ENCODE data around the gene CAPN7.
"Not testable (repeated sequence)": the region's sequence is repeated elsewhere in the genome, so short reads cannot be mapped to it uniquely, and the experiment has no call there.

The CAPN7 gene

GRCh38 chr3:15183011-15183410 is 23.0 kb upstream of the CAPN7 start:
- Histone ChIP-seq H3K79me1 (ENCODE audit: low read depth, low read length) (peaks cover 2% of the 10 kb centered on the region), H3K27ac (replicated peaks; ENCODE audit: low read length) (no peak overlapping the region), H2BK15ac (ENCODE audit: low read length) (no peak overlapping the region), H3K4me3 (ENCODE audit: low read length in 2 of 2) (no peak overlapping the region), H2BK12ac (ENCODE audit: low read length) (no peak overlapping the region), H3K9ac (ENCODE audit: low read depth, low read length, poor library complexity) (no peak overlapping the region), H3K36me3 (replicated peaks in 1 of 2; ENCODE audit: control insufficient read depth in 2 of 2, insufficient read depth in 2 of 2, low read length in 2 of 2) (no peaks in the 10 kb centered on the region), H3K4me1 (ENCODE audit: control insufficient read depth in 2 of 2, insufficient read depth in 1 of 2, low read depth in 1 of 2, low read length in 2 of 2) (no peaks in the 10 kb centered on the region), H4K91ac (ENCODE audit: low read depth, low read length, poor library complexity) (no peak overlapping the region), H3K23ac (ENCODE audit: low read depth, low read length, poor library complexity) (no peak overlapping the region), H3K4ac (ENCODE audit: low read length) (no peak overlapping the region), H3K9me3 (replicated peaks in 1 of 2; ENCODE audit: control insufficient read depth in 2 of 2, insufficient read depth in 1 of 2, low read depth in 1 of 2, low read length in 2 of 2) (no peaks in the 10 kb centered on the region), H3K27me3 (ENCODE audit: control insufficient read depth in 3 of 3, insufficient read depth in 3 of 3, low read depth in 1 of 3, low read length in 3 of 3) (peaks cover 0 to 14% (median 0%) of the 10 kb centered on the region in 3 experiments), H3K18ac (ENCODE audit: low read length) (no peak overlapping the region), H2AFZ (ENCODE audit: low read length) (no peak overlapping the region), H3K14ac (ENCODE audit: low read length) (no peak overlapping the region), H2BK5ac (ENCODE audit: low read length) (no peak overlapping the region), H2AK5ac (ENCODE audit: low read depth, low read length) (no peak overlapping the region), H4K8ac (ENCODE audit: low read depth, low read length) (no peak overlapping the region), H3K4me2 (ENCODE audit: insufficient read depth, low read length, poor library complexity, severe bottlenecking) (no peak overlapping the region), H2BK120ac (ENCODE audit: low read depth, low read length) (no peak overlapping the region)
- DNase-seq (ENCODE audit: low spot score), result no peak
- no CpG with 5 or more reads among the region's 2 CpGs for WGBS, 2 donors (ENCODE audit: extremely low coverage in 2 of 2, insufficient read length in 2 of 2, insufficient replicate concordance in 1 of 2)

- Histone ChIP-seq H3K27me3 (ENCODE audit: control insufficient read depth in 3 of 3, insufficient read depth in 3 of 3, low read depth in 1 of 3, low read length in 3 of 3) (no peaks in the 10 kb centered on the region), H3K4me2 (ENCODE audit: insufficient read depth, low read length, poor library complexity, severe bottlenecking) (no peak overlapping the region), H3K4ac (ENCODE audit: low read length) (no peak overlapping the region), H2BK12ac (ENCODE audit: low read length) (no peak overlapping the region), H2BK120ac (ENCODE audit: low read depth, low read length) (no peak overlapping the region), H3K36me3 (replicated peaks in 1 of 2; ENCODE audit: control insufficient read depth in 2 of 2, insufficient read depth in 2 of 2, low read length in 2 of 2) (no peaks in the 10 kb centered on the region), H3K4me3 (ENCODE audit: low read length in 2 of 2) (no peak overlapping the region), H3K4me1 (ENCODE audit: control insufficient read depth in 2 of 2, insufficient read depth in 1 of 2, low read depth in 1 of 2, low read length in 2 of 2) (no peaks in the 10 kb centered on the region), H3K18ac (ENCODE audit: low read length) (no peak overlapping the region), H3K27ac (replicated peaks; ENCODE audit: low read length) (no peak overlapping the region), H3K9me3 (replicated peaks in 1 of 2; ENCODE audit: control insufficient read depth in 2 of 2, insufficient read depth in 1 of 2, low read depth in 1 of 2, low read length in 2 of 2) (no peaks in the 10 kb centered on the region), H2AK5ac (ENCODE audit: low read depth, low read length) (no peak overlapping the region), H3K9ac (ENCODE audit: low read depth, low read length, poor library complexity) (no peak overlapping the region), H4K8ac (ENCODE audit: low read depth, low read length) (no peak overlapping the region), H2BK5ac (ENCODE audit: low read length) (no peak overlapping the region), H2BK15ac (ENCODE audit: low read length) (no peak overlapping the region), H2AFZ (ENCODE audit: low read length) (no peak overlapping the region), H3K23ac (ENCODE audit: low read depth, low read length, poor library complexity) (no peak overlapping the region), H3K14ac (ENCODE audit: low read length) (no peak overlapping the region), H3K79me1 (ENCODE audit: low read depth, low read length) (peaks cover 2% of the 10 kb centered on the region), H4K91ac (ENCODE audit: low read depth, low read length, poor library complexity) (no peak overlapping the region)
- no CpG with 5 or more reads among the region's 2 CpGs for WGBS, 2 donors (ENCODE audit: extremely low coverage in 2 of 2, insufficient read length in 2 of 2, insufficient replicate concordance in 1 of 2)
- DNase-seq (ENCODE audit: low spot score), result no peak
Observed at GRCh38 chr3:15185404-15185803, 20.6 kb upstream of the CAPN7 start.

- no peak overlapping the region for H3K27ac ChIP-seq (replicated peaks; ENCODE audit: low read length)
- H3K4me1 ChIP-seq (ENCODE audit: control insufficient read depth in 2 of 2, insufficient read depth in 1 of 2, low read depth in 1 of 2, low read length in 2 of 2), result no peaks in the 10 kb centered on the region
- no peaks in the 10 kb centered on the region for H3K27me3 ChIP-seq (ENCODE audit: control insufficient read depth in 3 of 3, insufficient read depth in 3 of 3, low read depth in 1 of 3, low read length in 3 of 3)
- DNase-seq (ENCODE audit: low spot score), result no peak
- no peak overlapping the region for H2BK15ac ChIP-seq (ENCODE audit: low read length)
- H4K91ac ChIP-seq (ENCODE audit: low read depth, low read length, poor library complexity), result no peak overlapping the region
- no peak overlapping the region for H3K4me3 ChIP-seq (ENCODE audit: low read length in 2 of 2)
- no peak overlapping the region for H3K9ac ChIP-seq (ENCODE audit: low read depth, low read length, poor library complexity)
- H3K4me2 ChIP-seq (ENCODE audit: insufficient read depth, low read length, poor library complexity, severe bottlenecking), result no peak overlapping the region
- no peak overlapping the region for H3K14ac ChIP-seq (ENCODE audit: low read length)
- no peak overlapping the region for H3K23ac ChIP-seq (ENCODE audit: low read depth, low read length, poor library complexity)
- H2BK120ac ChIP-seq (ENCODE audit: low read depth, low read length), result no peak overlapping the region
- peaks cover 2% of the 10 kb centered on the region for H3K79me1 ChIP-seq (ENCODE audit: low read depth, low read length)
- H2BK5ac ChIP-seq (ENCODE audit: low read length), result no peak overlapping the region
- no peak overlapping the region for H3K18ac ChIP-seq (ENCODE audit: low read length)
- H2AFZ ChIP-seq (ENCODE audit: low read length), result no peak overlapping the region
- WGBS, 2 donors (ENCODE audit: extremely low coverage in 2 of 2, insufficient read length in 2 of 2, insufficient replicate concordance in 1 of 2), result no CpG with 5 or more reads among the region's 1 CpG
- no peaks in the 10 kb centered on the region for H3K9me3 ChIP-seq (replicated peaks in 1 of 2; ENCODE audit: control insufficient read depth in 2 of 2, insufficient read depth in 1 of 2, low read depth in 1 of 2, low read length in 2 of 2)
- H2BK12ac ChIP-seq (ENCODE audit: low read length), result no peak overlapping the region
- no peak overlapping the region for H4K8ac ChIP-seq (ENCODE audit: low read depth, low read length)
- H3K36me3 ChIP-seq (replicated peaks in 1 of 2; ENCODE audit: control insufficient read depth in 2 of 2, insufficient read depth in 2 of 2, low read length in 2 of 2), result no peaks in the 10 kb centered on the region
- H2AK5ac ChIP-seq (ENCODE audit: low read depth, low read length), result no peak overlapping the region
- H3K4ac ChIP-seq (ENCODE audit: low read length), result no peak overlapping the region
Observed at GRCh38 chr3:15186101-15186476, 20.0 kb upstream of the CAPN7 start.

GRCh38 chr3:15186477-15187164 is 19.4 kb upstream of the CAPN7 start:
- not testable (repeated sequence) for H3K4ac ChIP-seq (ENCODE audit: low read length); H2BK5ac ChIP-seq (ENCODE audit: low read length); H3K27ac ChIP-seq (replicated peaks; ENCODE audit: low read length); H3K4me2 ChIP-seq (ENCODE audit: insufficient read depth, low read length, poor library complexity, severe bottlenecking); H3K9ac ChIP-seq (ENCODE audit: low read depth, low read length, poor library complexity); H3K4me3 ChIP-seq (ENCODE audit: low read length in 2 of 2); H2AFZ ChIP-seq (ENCODE audit: low read length); H2AK5ac ChIP-seq (ENCODE audit: low read depth, low read length); H3K4me1 ChIP-seq (ENCODE audit: control insufficient read depth in 2 of 2, insufficient read depth in 1 of 2, low read depth in 1 of 2, low read length in 2 of 2); DNase-seq (ENCODE audit: low spot score); H3K79me1 ChIP-seq (ENCODE audit: low read depth, low read length); H3K36me3 ChIP-seq (replicated peaks in 1 of 2; ENCODE audit: control insufficient read depth in 2 of 2, insufficient read depth in 2 of 2, low read length in 2 of 2); H3K9me3 ChIP-seq (replicated peaks in 1 of 2; ENCODE audit: control insufficient read depth in 2 of 2, insufficient read depth in 1 of 2, low read depth in 1 of 2, low read length in 2 of 2); H2BK120ac ChIP-seq (ENCODE audit: low read depth, low read length); H3K27me3 ChIP-seq (ENCODE audit: control insufficient read depth in 3 of 3, insufficient read depth in 3 of 3, low read depth in 1 of 3, low read length in 3 of 3); H3K23ac ChIP-seq (ENCODE audit: low read depth, low read length, poor library complexity); H2BK15ac ChIP-seq (ENCODE audit: low read length); H4K8ac ChIP-seq (ENCODE audit: low read depth, low read length); H3K18ac ChIP-seq (ENCODE audit: low read length); H3K14ac ChIP-seq (ENCODE audit: low read length); H2BK12ac ChIP-seq (ENCODE audit: low read length); H4K91ac ChIP-seq (ENCODE audit: low read depth, low read length, poor library complexity)
- WGBS, 2 donors (ENCODE audit: extremely low coverage in 2 of 2, insufficient read length in 2 of 2, insufficient replicate concordance in 1 of 2), result no CpG with 5 or more reads among the region's 33 CpGs

All from neuronal stem cell (in vitro differentiated cells).